COR-L47 (cell line): ENCODE measurements around the gene KLF11.
"Not testable (repeated sequence)": the region's sequence is repeated elsewhere in the genome, so short reads cannot be mapped to it uniquely, and the experiment has no call there.

Experiments
- DNase-seq: peaks from one replicate; lab custom pipeline; 2025; lab: John Stamatoyannopoulos, UW

KLF11 gene

GRCh38 chr2:10009811-10010781, 33.3 kb upstream of the KLF11 start:
- no peak for DNase-seq

GRCh38 chr2:10010861-10011605, 32.3 kb upstream of the KLF11 start:
- not testable (repeated sequence) for DNase-seq

DNA sequence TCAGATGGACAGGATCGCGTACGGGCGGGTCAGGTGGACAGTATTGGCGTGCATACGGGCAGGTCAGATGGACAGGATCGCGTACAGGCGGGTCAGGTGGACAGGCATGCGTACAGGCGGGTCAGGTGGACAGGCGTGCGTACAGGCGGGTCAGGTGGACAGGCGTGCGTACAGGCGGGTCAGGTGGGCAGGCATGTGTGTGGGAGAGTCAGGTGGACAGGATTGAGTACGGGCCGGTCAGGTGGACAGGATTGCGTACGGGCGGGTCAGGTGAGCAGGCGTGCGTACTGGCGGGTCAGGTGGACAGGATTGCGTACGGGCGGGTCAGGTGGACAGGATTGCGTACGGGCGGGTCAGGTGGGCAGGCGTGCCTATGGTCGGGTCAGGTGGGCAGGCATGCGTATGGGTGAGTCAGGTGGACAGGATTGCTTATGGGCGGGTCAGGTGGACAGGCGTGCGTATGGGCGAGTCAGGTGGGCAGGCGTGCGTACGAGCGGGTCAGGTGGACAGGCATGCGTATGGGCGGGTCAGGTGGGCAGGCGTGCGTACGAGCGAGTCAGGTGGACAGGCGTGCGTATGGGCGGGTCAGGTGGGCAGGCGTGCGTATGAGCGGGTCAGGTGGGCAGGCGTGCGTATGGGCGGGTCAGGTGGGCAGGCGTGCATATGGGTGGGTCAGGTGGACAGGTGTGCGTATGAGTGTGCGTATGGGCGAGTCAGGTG, 31.6 kb upstream of the KLF11 start:
- not testable (repeated sequence) for DNase-seq

DNA sequence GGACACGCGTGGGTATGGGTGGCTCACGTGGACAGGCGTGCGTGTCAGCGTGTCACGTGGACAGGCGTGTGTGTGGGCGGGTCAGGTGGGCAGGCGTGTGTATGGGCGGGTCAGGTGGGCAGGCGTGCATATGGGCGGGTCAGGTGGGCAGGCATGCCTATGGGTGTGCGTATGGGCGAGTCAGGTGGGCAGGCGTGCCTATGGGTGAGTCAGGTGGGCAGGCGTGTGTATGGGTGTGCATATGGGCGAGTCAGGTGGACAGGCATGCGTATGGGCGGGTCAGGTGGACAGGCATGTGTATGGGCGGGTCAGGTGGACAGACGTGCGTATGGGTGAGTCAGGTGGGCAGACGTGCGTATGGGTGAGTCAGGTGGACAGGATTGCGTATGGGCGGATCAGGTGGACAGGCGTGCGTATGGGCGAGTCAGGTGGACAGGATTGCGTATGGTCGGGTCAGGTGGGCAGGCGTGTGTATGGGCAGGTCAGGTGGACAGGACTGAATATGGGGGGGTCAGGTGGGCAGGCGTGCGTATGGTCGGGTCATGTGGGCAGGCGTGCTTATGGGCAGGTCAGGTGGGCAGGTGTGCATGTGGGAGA, 30.9 kb upstream of the KLF11 start:
- not testable (repeated sequence) for DNase-seq

DNA sequence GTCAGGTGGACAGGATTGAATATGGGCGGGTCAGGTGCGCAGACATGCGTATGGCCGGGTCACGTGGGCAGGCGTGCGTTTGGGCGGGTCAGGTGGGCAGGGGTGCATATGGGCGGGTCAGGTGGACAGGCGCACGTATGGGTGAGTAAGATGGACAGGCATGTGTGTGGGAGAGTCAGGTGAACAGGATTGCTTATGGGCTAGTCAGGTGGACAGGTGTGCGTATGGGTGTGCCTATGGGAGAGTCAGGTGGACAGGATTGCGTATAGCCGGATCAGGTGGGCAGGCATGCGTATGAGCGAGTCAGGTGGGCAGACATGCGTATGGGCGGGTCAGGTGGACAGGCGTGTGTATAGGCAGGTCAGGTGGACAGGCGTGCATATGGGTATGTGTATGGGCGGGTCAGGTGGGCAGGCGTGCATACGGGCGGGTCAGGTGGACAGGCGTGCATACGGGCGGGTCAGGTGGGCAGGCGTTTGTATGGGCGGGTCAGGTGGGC, 30.3 kb upstream of the KLF11 start:
- no peak for DNase-seq

DNA sequence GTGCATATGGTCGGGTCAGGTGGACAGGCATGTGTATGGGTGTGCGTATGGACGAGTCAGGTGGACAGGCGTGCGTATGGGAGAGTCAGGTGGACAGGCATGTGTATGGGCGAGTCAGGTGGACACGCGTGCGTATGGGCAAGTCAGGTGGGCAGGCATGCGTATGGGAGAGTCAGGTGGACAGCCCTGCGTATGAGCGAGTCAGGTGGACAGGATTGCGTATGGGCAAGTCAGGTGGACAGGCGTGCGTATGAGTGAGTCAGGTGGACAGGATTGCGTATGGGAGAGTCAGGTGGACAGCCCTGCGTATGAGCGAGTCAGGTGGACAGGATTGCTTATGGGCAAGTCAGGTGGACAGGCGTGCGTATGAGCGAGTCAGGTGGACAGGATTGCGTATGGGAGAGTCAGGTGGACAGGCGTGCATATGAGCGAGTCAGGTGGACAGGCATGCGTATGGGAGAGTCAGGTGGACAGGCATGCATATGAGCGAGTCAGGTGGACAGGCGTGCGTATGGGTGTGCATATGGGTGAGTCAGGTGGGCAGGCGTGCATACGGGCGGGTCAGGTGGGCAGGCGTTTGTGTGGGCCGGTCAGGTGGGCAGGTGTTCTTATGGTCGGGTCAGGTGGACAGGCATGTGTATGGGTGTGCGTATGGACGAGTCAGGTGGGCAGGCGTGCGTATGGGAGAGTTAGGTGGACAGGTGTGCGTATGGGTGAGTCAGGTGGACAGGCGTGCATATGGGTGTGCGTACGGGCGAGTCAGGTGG, 29.5 kb upstream of the KLF11 start:
- DNase-seq, result not testable (repeated sequence)

DNA sequence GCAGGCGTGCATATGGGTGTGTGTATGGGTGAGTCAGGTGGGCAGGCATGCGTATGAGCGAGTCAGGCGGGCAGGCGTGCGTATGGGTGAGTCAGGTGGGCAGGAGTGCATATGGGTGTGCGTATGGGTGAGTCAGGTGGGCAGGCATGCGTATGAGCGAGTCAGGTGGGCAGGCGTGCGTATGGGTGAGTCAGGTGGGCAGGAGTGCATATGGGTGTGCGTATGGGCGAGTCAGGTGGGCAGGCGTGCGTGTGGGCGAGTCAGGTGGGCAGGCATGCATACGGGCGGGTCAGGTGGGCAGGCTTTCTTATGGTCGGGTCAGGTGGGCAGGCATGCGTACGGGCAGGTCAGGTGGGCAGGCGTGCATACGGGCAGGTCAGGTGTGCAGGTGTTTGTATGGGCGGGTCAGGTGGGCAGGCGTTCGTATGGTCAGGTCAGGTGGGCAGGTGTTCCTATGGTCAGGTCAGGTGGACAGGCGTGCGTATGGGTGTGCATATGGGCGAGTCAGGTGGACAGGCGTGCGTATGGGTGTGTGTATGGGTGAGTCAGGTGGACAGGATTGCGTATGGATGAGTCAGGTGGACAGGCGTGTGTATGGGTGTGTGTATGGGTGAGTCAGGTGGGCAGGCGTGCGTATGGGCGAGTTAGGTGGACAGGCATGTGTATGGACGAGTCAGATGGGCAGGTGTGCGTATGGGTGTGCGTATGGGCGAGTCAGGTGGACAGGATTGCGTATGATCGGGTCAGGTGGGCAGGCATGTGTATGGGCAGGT, 28.7 kb upstream of the KLF11 start:
- no peak for DNase-seq

GRCh38 chr2:10015376-10015989, 27.9 kb upstream of the KLF11 start:
- DNase-seq, result not testable (repeated sequence)

DNA sequence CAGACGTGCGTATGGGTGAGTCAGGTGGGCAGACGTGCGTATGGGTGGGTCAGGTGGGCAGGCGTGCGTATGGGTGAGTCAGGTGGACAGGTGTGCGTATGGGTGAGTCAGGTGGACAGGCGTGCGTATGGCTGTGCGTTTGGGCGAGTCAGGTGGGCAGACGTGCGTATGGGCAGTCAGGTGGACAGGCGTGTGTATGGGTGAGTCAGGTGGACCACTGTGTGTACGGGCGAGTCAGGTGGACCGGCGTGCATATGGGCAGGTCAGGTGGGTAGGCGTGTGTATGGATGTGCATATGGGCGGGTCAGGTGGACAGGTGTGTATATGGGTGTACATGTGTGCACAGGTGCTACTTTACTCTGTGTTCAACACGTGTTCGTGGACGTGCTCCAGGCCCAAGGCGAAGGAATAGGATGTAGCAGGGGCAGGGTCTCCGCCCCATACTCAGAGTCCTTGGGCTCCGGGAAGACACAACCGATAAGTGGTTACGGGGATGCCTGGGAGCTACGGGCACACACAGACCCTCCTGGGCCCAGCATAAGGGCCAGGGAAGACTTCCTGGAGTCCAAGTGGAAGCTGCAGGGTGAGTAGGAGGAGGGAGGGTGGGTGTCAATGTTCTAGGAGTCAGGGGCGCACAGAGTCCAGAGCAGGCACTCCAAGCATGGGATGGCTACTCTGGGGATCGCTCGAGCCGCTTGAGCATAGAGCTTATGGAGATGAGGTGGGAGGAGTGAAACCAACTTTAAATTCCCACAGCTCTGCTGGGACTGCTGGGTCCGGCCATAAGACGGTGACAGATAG, 27.1 kb upstream of the KLF11 start:
- DNase-seq, result no peak

GRCh38 chr2:10016802-10017258, 26.5 kb upstream of the KLF11 start:
- no peak for DNase-seq

DNA sequence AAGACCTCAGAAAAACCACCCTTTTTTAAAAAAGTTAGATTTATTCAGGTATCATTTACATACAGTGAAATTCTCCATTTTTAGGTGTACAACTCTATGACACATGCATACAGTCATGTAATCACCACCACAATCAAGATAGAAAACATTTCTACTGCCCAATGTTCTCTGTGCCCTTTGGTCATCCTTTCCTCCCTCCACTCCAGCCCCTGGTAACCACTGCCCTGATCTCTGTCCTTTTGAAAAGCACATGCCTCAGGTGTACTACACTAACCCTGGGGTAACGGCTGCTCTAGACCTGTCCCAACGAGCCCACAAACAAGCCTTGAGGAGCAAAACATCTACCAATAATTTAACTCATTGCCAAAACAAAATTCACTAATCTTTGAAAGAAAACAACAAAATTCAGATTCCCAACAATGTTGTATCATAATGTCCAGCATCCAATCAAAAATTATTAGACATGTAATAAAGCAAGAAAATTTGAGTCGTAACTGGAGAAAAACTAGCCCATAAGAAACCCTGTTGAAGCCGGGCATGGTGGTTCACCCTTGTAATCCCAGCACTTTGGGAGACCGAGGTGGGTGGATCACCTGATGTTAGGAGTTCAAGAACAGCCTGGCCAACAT, 25.9 kb upstream of the KLF11 start:
- DNase-seq, result no peak

DNA sequence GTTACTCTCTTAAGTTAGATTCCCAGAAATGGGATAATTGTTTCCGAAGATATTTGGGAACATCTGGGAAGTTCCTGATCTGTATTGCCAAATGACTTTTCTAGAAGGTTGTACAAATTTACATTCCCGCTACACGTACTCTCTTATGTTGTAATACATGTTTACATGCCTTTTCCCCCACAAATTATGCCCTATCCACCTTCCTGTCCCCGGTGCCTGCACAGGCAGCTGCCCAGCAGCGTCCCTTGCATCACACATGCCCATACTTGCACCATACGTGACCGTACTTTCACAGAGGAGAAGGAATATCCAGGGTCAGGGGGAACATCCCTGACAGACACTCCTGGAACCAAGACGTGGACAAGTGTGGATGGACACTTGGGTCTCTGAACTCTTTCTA, 24.2 kb upstream of the KLF11 start:
- DNase-seq, result no peak

DNA sequence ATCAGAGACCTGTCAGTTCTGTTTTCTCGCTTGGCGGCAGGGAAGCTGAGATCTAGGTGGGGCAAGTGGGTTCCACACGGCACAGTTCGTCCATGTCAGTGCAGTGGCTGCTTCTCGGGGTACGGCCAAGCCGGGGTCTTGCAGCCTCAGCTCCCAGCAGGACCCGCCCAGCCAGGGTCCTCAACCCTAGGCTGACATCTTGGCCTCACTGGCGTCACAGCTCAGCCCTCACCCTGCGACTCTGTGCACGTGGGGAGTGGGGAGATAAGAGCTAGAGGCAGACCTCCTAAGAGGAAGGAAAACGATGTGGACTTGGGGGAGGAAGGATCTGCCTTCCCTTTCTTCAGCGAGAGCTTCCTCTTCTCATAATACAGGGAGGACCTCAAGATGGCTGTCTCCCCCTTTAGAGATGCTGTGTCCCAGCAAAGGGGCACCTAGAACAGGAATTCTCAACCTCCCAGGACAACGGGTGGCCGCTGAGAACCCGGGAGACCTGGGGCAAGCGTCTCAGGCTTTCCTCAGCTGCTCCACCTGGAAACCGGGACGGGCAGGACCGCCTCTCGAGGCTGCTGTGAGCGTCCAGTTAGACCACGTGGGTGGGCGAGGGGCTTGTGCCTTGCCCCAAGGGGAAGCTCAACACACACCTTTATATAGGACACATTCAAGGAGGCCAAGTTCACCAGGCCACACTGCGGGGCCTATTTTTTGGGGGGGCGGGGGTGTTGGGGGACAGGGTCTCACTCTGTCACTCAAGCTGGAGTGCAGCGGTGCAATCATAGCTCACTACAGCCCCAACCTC, 23.5 kb upstream of the KLF11 start:
- no peak for DNase-seq

DNA sequence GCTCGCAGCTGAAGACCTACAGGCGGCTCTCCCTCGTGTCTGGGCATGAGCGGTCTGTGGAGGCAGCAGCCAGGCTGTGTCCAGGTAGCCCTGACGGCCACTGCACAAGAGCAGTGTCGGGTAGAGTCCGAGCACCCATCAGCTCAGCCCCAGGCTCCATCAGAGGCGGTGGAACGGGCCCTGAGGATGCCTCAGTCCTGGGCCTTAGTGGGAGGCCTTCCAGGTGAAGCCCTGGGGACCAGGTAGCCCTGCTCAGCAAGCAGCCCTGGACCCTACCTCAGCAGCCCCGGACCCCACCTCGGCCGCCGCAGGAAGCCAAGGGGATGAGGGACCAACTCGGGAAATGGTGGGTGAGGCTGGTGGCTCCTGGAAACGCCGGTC, 21.3 kb upstream of the KLF11 start:
- no peak for DNase-seq

- DNase-seq, result no peak
Observed at GRCh38 chr2:10022445-10022844, 20.9 kb upstream of the KLF11 start.

DNA sequence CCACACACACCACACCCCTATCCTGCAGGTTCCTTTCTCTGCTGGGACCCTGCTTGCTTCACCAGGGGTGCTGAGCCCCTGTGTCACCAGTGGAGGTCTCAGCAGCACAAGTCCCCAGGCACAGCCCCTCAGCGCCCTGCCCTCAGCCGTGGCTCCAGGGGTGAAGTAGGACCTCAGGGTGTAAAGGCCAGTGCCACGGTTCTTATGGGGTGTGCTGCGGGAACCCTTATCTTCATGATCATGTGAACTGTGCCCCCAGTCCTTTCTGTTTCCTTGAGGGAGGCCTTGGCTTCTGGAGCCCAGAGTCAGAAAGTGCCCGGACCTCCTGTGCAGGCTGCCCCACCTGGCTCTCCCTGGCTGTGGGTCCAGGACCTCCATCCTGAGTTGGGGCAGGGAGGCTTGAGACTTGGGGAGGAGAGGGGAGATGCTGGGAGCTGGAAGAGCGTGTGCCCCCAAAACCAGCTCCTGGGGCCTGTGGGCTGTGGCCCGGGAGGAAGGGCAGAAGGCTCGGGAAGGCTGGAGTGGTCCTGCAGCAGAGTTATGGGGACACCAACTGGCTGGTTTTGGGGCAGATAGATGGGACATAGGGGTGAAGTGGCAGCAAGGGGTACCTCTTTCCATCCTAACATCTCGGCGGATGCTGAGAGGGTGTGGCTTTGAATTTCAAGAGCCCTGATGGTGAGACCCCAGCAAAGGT, 20.2 kb upstream of the KLF11 start:
- DNase-seq, result no peak
